CD14-positive monocyte (primary cell): Measurements from ENCODE around the gene LHPP. TPM values are rescaled to one million over a fixed set of nuclear protein-coding genes. Genes with fewer than 3 reads are reported as not detected.

Experiments
- DNase-seq, 3 donors: peaks; one replicate each; pipeline ENCODE4 v3.0.0-alpha.2; 2011 to 2022
- H2AFZ ChIP-seq: 2 replicates; pipeline ENCODE4 v1.6.0; 2012; ENCODE audit warnings: mild to moderate bottlenecking, low read depth, low read length, inconsistent platforms; ENCODE audit not compliant: insufficient read depth, poor library complexity, severe bottlenecking
- H3K27ac ChIP-seq, 2 donors: 1 replicate in 1 of 2; 2 replicates in 1 of 2; pipeline ENCODE4 v1.5.1; 2012 to 2013; ENCODE audit warnings: low read length in 2 of 2, control low read depth in 1 of 2, inconsistent platforms in 1 of 2, low read depth in 1 of 2, mild to moderate bottlenecking in 1 of 2
- H3K27me3 ChIP-seq, 2 donors: one replicate each; pipeline versions ENCODE4 v1.6.0 to v1.6.1; 2011 to 2013; ENCODE audit warnings: low read length in 2 of 2; ENCODE audit not compliant: control insufficient read depth in 2 of 2, insufficient read depth in 2 of 2
- H3K36me3 ChIP-seq, 2 donors: replicated peaks in 1 of 2; 1 replicate in 1 of 2; 2 replicates in 1 of 2; pipeline versions ENCODE4 v1.5.1 to v1.6.1; 2012 to 2013; ENCODE audit warnings: low read length in 2 of 2, control low read depth in 1 of 2, inconsistent platforms in 1 of 2, mild to moderate bottlenecking in 1 of 2; ENCODE audit not compliant: insufficient read depth in 2 of 2, control insufficient read depth in 1 of 2
- H3K4me1 ChIP-seq, 2 donors: 1 replicate in 1 of 2; 2 replicates in 1 of 2; pipeline versions ENCODE4 v1.5.1 to v1.6.1; 2012 to 2013; ENCODE audit warnings: low read length in 2 of 2, control low read depth in 1 of 2, inconsistent platforms in 1 of 2, mild to moderate bottlenecking in 1 of 2, moderate library complexity in 1 of 2; ENCODE audit not compliant: insufficient read depth in 2 of 2, control insufficient read depth in 1 of 2
- H3K4me2 ChIP-seq: replicated peaks from 2 replicates; pipeline ENCODE3; 2012; ENCODE audit warnings: low read length, moderate library complexity, mild to moderate bottlenecking; ENCODE audit not compliant: poor library complexity, severe bottlenecking; ENCODE audit errors: extremely low read depth
- H3K4me3 ChIP-seq, 3 experiments: fragments of 200-600 bp in 1 of 3; sonication (generic) in 1 of 3; replicated peaks in 1 of 3; 1 replicate in 2 of 3; 2 replicates in 1 of 3; pipeline ENCODE4 v1.5.1; 2011 to 2013; ENCODE audit warnings: low read length in 3 of 3, mild to moderate bottlenecking in 3 of 3, control low read depth in 2 of 3, low read depth in 2 of 3, inconsistent platforms in 1 of 3, moderate library complexity in 1 of 3
- H3K79me2 ChIP-seq: 2 replicates; pipeline ENCODE4 v1.6.0; 2012; ENCODE audit warnings: mild to moderate bottlenecking, control low read depth, inconsistent platforms, low read length, moderate library complexity; ENCODE audit not compliant: insufficient read depth
- H3K9ac ChIP-seq: 2 replicates; pipeline ENCODE4 v1.6.0; 2017; ENCODE audit warnings: low read length, mild to moderate bottlenecking; ENCODE audit not compliant: insufficient read depth, poor library complexity, severe bottlenecking
- H3K9me3 ChIP-seq, 2 donors: replicated peaks in 1 of 2; 1 replicate in 1 of 2; 2 replicates in 1 of 2; pipeline versions ENCODE4 v1.5.1 to v1.6.1; 2012 to 2013; ENCODE audit warnings: low read length in 2 of 2, control low read depth in 1 of 2; ENCODE audit not compliant: control insufficient read depth in 1 of 2, insufficient read depth in 1 of 2
- H4K20me1 ChIP-seq: 2 replicates; pipeline ENCODE4 v1.6.0; 2012; ENCODE audit warnings: mild to moderate bottlenecking, low read length, control low read depth, moderate library complexity; ENCODE audit not compliant: insufficient read depth
- H3K27ac Mint-ChIP-seq, 7 donors: one replicate each; pipeline ENCODE4 v1.8.0; 2020; ENCODE audit warnings: mild to moderate bottlenecking in 7 of 7, mixed read lengths in 7 of 7, moderate library complexity in 6 of 7, inconsistent platforms in 2 of 7
- H3K27me3 Mint-ChIP-seq, 3 donors: one replicate each; pipeline ENCODE4 v1.8.0; 2021 to 2022; ENCODE audit warnings: low read depth in 3 of 3, mild to moderate bottlenecking in 3 of 3, mixed read lengths in 3 of 3, moderate library complexity in 3 of 3, inconsistent platforms in 1 of 3
- H3K36me3 Mint-ChIP-seq, 2 donors: one replicate each; pipeline ENCODE4 v1.8.0; 2020; ENCODE audit warnings: mixed read lengths in 2 of 2, inconsistent platforms in 1 of 2, mild to moderate bottlenecking in 1 of 2
- H3K4me1 Mint-ChIP-seq: one replicate; pipeline ENCODE4 v1.8.0; 2020; ENCODE audit warnings: mild to moderate bottlenecking, mixed read lengths
- H3K4me3 Mint-ChIP-seq, 2 donors: one replicate each; pipeline ENCODE4 v1.8.0; 2020; ENCODE audit warnings: mild to moderate bottlenecking in 2 of 2, mixed read lengths in 2 of 2, moderate library complexity in 1 of 2
- H3K9me3 Mint-ChIP-seq, 7 donors: one replicate each; pipeline ENCODE4 v1.8.0; 2020 to 2022; ENCODE audit warnings: mixed read lengths in 7 of 7, mild to moderate bottlenecking in 6 of 7, moderate library complexity in 6 of 7, inconsistent platforms in 2 of 7
- CTCF ChIP-seq: fragments of 200-600 bp; IDR thresholded peaks from one replicate; pipeline ENCODE4 v1.8.0; 2022; ENCODE audit warnings: antibody characterized with exemption, mild to moderate bottlenecking
- WGBS: methylation state at CpG from one replicate; pipeline ENCODE4 v1.1.5; 2013; ENCODE audit warnings: missing lambda C conversion rate; ENCODE audit not compliant: insufficient coverage; 5-methylcytosine and 5-hydroxymethylcytosine counted together
- intact Hi-C, 2 donors: fragments of 100-400 bp; cut with micrococcal nuclease; formaldehyde crosslinking; loops; one replicate each; pipeline versions ENCODE4 v1.15.0 to v1.15.1; 2023
- polyA plus RNA-seq, 3 donors: library from polyadenylated mRNA; depleted of rRNA in 1 of 3; unstranded in 2 of 3; stranded (reverse) in 1 of 3; fragments of 300-500 nt in 2 of 3; fragments of >200 nt in 1 of 3; fragmentation: Illumina TruSeq in 2 of 3; gene quantifications; 1 replicate in 2 of 3; 2 replicates in 1 of 3; pipeline ENCODE4 v1.2.3, GENCODE V29; 2012 to 2021

The LHPP gene
- polyA plus RNA-seq, 3 donors = 15.2 to 20.6 (median 19.5) TPM

DNA sequence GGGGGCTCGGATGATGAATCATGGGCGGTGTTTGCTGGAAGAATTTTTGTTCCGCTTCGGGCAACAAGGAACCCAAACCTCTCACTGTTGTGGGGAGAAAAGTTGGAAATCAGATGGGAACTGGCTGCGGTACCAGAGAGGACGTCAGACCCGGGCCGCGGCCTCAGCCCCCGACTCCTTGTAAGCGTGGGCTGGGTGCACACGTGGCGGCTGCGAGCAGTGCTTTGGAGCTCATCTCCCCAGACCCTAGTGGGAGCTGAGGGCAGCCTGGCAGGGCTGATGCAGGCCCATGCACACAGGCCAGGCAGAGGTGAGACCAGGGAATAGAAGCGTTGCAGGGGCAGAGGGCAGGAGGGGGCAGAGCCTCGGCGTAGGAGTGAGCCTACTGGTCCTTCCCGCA, 146.1 kb downstream of the LHPP start:
- intact Hi-C loops = no loop called here
- Mint-ChIP-seq H3K4me3 (no peak overlapping the region), H3K36me3 (peaks cover 4 to 7% of the 10 kb centered on the region in 2 donors)

DNA sequence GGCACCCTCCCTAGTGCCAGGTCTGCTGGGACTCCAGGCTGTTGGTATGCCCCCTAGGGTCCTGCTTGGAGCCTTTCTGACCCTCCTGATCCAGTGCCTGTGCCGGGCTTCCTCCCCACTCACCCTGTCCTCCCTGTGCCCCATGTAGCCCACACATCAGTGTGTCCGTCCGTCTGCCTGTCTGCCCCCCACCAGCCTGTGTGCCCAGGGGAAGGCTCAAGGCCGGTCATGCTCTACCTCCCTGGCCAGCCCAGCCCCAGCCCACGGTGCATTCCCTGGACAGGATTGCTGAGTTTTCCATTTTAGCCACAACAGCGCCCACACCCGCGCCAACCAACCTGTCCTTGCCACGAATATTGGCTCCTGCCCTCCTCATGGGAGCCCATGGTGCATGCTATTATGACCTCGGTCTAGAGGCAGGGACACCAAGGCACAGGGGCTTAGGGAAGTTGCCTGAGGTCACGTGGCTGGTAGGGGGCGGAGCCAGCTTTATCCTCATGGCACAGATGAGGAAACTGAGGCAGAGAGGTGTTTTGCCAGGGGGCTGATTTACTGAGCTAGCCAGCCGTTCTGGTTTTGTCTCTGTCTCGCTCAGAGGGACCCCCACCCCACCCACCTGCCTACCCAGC, 146.6 kb downstream of the LHPP start:
- H3K27ac Mint-ChIP-seq = no peak overlapping the region
- Histone ChIP-seq H3K4me1 (peaks cover 32% of the 10 kb centered on the region in 2 donors), H4K20me1 (peaks cover 3% of the 10 kb centered on the region), H3K36me3 (no peaks in the 10 kb centered on the region), H2AFZ (no peak overlapping the region), H3K4me3 (no peak overlapping the region), H3K9me3 (no peaks in the 10 kb centered on the region), H3K27ac (no peak overlapping the region), H3K79me2 (no peaks in the 10 kb centered on the region), H3K27me3 (no peaks in the 10 kb centered on the region), H3K9ac (no peak overlapping the region), H3K4me2 (no peak overlapping the region)
- WGBS = 97% methylated on average over 11 of the region's 14 CpGs
- DNase-seq = no peak
- H3K36me3 Mint-ChIP-seq = peaks cover 4 to 7% of the 10 kb centered on the region in 2 donors
- peaks cover 37% of the 10 kb centered on the region for H3K4me1 Mint-ChIP-seq
- no peaks in the 10 kb centered on the region for H3K9me3 Mint-ChIP-seq
- intact Hi-C loops = no loop called here
- no peak overlapping the region for H3K4me3 Mint-ChIP-seq
- no peak for TF ChIP-seq CTCF
- peaks cover 2 to 3% (median 3%) of the 10 kb centered on the region in 3 donors for H3K27me3 Mint-ChIP-seq

More for the DNA sequence above, 146.1 kb downstream of the LHPP start:
- no peak overlapping the region for H3K9ac ChIP-seq
- H3K4me1 Mint-ChIP-seq = peaks cover 35% of the 10 kb centered on the region
- H3K27ac Mint-ChIP-seq = no peak overlapping the region
- no peaks in the 10 kb centered on the region for H3K27me3 ChIP-seq
- peaks cover 29 to 30% of the 10 kb centered on the region in 2 donors for H3K4me1 ChIP-seq
- H3K79me2 ChIP-seq = no peaks in the 10 kb centered on the region
- H4K20me1 ChIP-seq = no peaks in the 10 kb centered on the region
- no peak for TF ChIP-seq CTCF
- no peak overlapping the region for H3K27ac ChIP-seq
- DNase-seq = no peak
- no peaks in the 10 kb centered on the region for H3K9me3 ChIP-seq
- H3K4me2 ChIP-seq = no peak overlapping the region
- H2AFZ ChIP-seq = no peak overlapping the region
- no peaks in the 10 kb centered on the region for H3K9me3 Mint-ChIP-seq
- H3K4me3 ChIP-seq = no peak overlapping the region
- no peaks in the 10 kb centered on the region for H3K36me3 ChIP-seq
- 97% methylated on average over 18 of the region's 18 CpGs for WGBS
- H3K27me3 Mint-ChIP-seq = peaks cover 2 to 3% (median 3%) of the 10 kb centered on the region in 3 donors
